Effector CD8-positive, alpha-beta T cell (primary cell): Measurements from ENCODE around the gene CLDN18.

ENCODE experiments used
- DNase-seq: peaks from one replicate; lab custom pipeline; 2025; lab: John Stamatoyannopoulos, UW

The CLDN18 gene

GRCh38 chr3:138025553-138025952 is 15.6 kb downstream of the CLDN18 start:
- no peak for DNase-seq

- no peak for DNase-seq
These were observed 17.9 kb downstream of the CLDN18 start for GRCh38 chr3:138027821-138028220.

GRCh38 chr3:138030734-138031280 is 20.8 kb downstream of the CLDN18 start:
- DNase-seq: no peak

GRCh38 chr3:138031536-138031935 is 21.6 kb downstream of the CLDN18 start:
- DNase-seq: no peak

- no peak for DNase-seq
These were observed 22.6 kb downstream of the CLDN18 start for GRCh38 chr3:138032567-138032966.

GRCh38 chr3:138033202-138033691 is 23.3 kb downstream of the CLDN18 start:
- DNase-seq: no peak

- DNase-seq: no peak
These were observed 25.0 kb downstream of the CLDN18 start for GRCh38 chr3:138034918-138035317.

GRCh38 chr3:138036572-138036971 is 26.6 kb downstream of the CLDN18 start:
- no peak for DNase-seq

GRCh38 chr3:138038725-138039462 is 28.9 kb downstream of the CLDN18 start:
- no peak for DNase-seq

GRCh38 chr3:138042043-138042442 is 32.1 kb downstream of the CLDN18 start:
- no peak for DNase-seq

- DNase-seq: no peak
These were observed 33.5 kb downstream of the CLDN18 start for GRCh38 chr3:138043266-138044029.

- no peak for DNase-seq
These were observed 36.1 kb downstream of the CLDN18 start for GRCh38 chr3:138046085-138046484.

GRCh38 chr3:138046955-138047354 is 37.0 kb downstream of the CLDN18 start:
- DNase-seq: no peak

GRCh38 chr3:138047596-138048158 is 37.7 kb downstream of the CLDN18 start:
- no peak for DNase-seq

GRCh38 chr3:138049157-138049919 is 39.4 kb downstream of the CLDN18 start:
- DNase-seq: no peak

GRCh38 chr3:138051947-138052802 is 42.2 kb downstream of the CLDN18 start:
- DNase-seq: no peak

- DNase-seq: no peak
These were observed 44.1 kb downstream of the CLDN18 start for GRCh38 chr3:138054057-138054456.

- DNase-seq: no peak
These were observed 47.4 kb downstream of the CLDN18 start for GRCh38 chr3:138057384-138057783.

- no peak for DNase-seq
These were observed 49.3 kb downstream of the CLDN18 start for GRCh38 chr3:138059261-138059660.

GRCh38 chr3:138060792-138061191 is 50.8 kb downstream of the CLDN18 start:
- DNase-seq: no peak

- DNase-seq: no peak
These were observed 52.1 kb downstream of the CLDN18 start for GRCh38 chr3:138062037-138062436.
